Measurements from ENCODE around the gene GYPA.
"Not testable (repeated sequence)": the region's sequence is repeated elsewhere in the genome, so short reads cannot be mapped to it uniquely, and the experiment has no call there.

DNA sequence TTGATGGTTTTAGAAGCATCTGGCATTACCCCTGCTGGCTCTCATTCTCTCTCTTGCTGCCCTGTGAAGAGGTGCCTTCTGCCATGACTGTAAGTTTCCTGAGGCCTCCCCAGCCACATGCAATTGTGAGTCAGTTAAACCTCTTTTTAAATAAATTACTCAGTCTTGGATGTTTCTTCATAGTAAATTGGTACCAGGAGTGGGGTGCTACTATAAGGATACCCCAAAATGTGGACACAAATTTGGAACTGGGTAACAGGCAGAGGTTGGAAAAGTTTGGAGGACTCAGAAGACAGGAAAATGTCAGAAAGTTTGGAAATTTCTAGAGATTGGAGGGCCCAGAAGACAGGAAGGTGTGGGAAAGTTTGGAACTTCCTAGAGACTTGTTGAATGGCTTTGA lies 79.0 kb downstream of the GYPA start:
- not testable (repeated sequence) for TF ChIP-seq POLR2A, TAF1, POLR2AphosphoS5 (IDR thresholded peaks at IDR 0.05; ENCODE audit: low read depth, low read length)

All from GM12891 (cell line).